H1 (cell line): Measurements from ENCODE around the gene DYNLT1. TPM values are rescaled to one million over a fixed set of nuclear protein-coding genes. Genes with fewer than 3 reads are reported as not detected.
"Not testable (repeated sequence)": the region's sequence is repeated elsewhere in the genome, so short reads cannot be mapped to it uniquely, and the experiment has no call there.

Source experiments
- CTCF ChIA-PET: fragments of 300-600 bp; sonication (Branson Sonifier 250); formaldehyde crosslinking; loops from one replicate; lab custom pipeline; 2021; ENCODE audit not compliant: partially characterized antibody; lab: Charles Lee
- POLR2A ChIA-PET: fragments of 300-600 bp; sonication (Branson Sonifier 250); formaldehyde crosslinking; loops from one replicate; lab custom pipeline; 2021; ENCODE audit warnings: inconsistent platforms; ENCODE audit not compliant: partially characterized antibody; lab: Charles Lee
- DNase-seq, 2 experiments: peaks; one replicate each; pipeline versions ENCODE4 v3.0.0 to v3.0.0-alpha.2; 2010 to 2022; ENCODE audit warnings: low spot score in 2 of 2, low read depth in 1 of 2, mixed read lengths in 1 of 2
- FAIRE-seq: peaks from 2 replicates; lab custom pipeline; 2011; peaks lifted over from hg19 to GRCh38; lab: Jason Lieb, UNC
- H2AFZ ChIP-seq: 2 replicates; pipeline ENCODE4 v1.8.1; 2012; ENCODE audit warnings: low read length, inconsistent platforms
- H2AK5ac ChIP-seq: 2 replicates; pipeline ENCODE4 v1.6.1; 2013; ENCODE audit warnings: low read depth, low read length
- H2BK120ac ChIP-seq: replicated peaks from 2 replicates; pipeline ENCODE3; 2013; ENCODE audit warnings: low read depth, low read length, inconsistent platforms
- H2BK12ac ChIP-seq: 2 replicates; pipeline ENCODE4 v1.6.1; 2013; ENCODE audit warnings: low read depth, low read length
- H2BK15ac ChIP-seq: 2 replicates; pipeline ENCODE4 v1.6.1; 2013; ENCODE audit warnings: low read length
- H2BK20ac ChIP-seq: 2 replicates; pipeline ENCODE4 v1.6.1; 2013; ENCODE audit warnings: low read length
- H2BK5ac ChIP-seq: 2 replicates; pipeline ENCODE4 v1.6.1; 2013; ENCODE audit warnings: low read depth, low read length
- H3K14ac ChIP-seq: 2 replicates; pipeline ENCODE4 v1.6.1; 2013; ENCODE audit warnings: inconsistent platforms; ENCODE audit not compliant: insufficient read length
- H3K18ac ChIP-seq: 2 replicates; pipeline ENCODE4 v1.6.1; 2013; ENCODE audit warnings: low read length; ENCODE audit errors: extremely low read depth
- H3K23ac ChIP-seq: 2 replicates; pipeline ENCODE4 v1.6.1; 2013; ENCODE audit warnings: inconsistent platforms; ENCODE audit not compliant: insufficient read length
- H3K23me2 ChIP-seq: 2 replicates; pipeline ENCODE4 v1.6.1; 2013; ENCODE audit warnings: low read depth, low read length
- H3K27ac ChIP-seq: 2 replicates; pipeline ENCODE4 v1.6.1; 2011; ENCODE audit warnings: low read depth, low read length, inconsistent platforms
- H3K27me3 ChIP-seq, 4 experiments: replicated peaks in 1 of 4; 1 replicate in 1 of 4; 2 replicates in 3 of 4; pipeline versions ENCODE4 v1.6.1 to v1.8.1; 2011 to 2013; ENCODE audit warnings: low read length in 3 of 4, mild to moderate bottlenecking in 3 of 4, inconsistent platforms in 2 of 4, mixed read lengths in 2 of 4, moderate library complexity in 1 of 4; ENCODE audit not compliant: control insufficient read depth in 3 of 4, insufficient read depth in 3 of 4; ENCODE audit errors: extremely low read depth in 1 of 4
- H3K36me3 ChIP-seq, 4 experiments: 2 replicates each; pipeline versions ENCODE4 v1.6.1 to v1.8.1; 2011 to 2013; ENCODE audit warnings: mild to moderate bottlenecking in 4 of 4, low read length in 3 of 4, moderate library complexity in 2 of 4, control low read depth in 1 of 4, inconsistent platforms in 1 of 4; ENCODE audit not compliant: insufficient read depth in 4 of 4, control insufficient read depth in 2 of 4
- H3K4ac ChIP-seq: replicated peaks from 2 replicates; pipeline ENCODE3; 2013; ENCODE audit warnings: low read length, low read depth, mixed read lengths, inconsistent platforms; ENCODE audit not compliant: insufficient read length
- H3K4me1 ChIP-seq, 4 experiments: replicated peaks in 1 of 4; 1 replicate in 1 of 4; 2 replicates in 3 of 4; pipeline versions ENCODE4 v1.6.1 to v1.8.1; 2011 to 2013; ENCODE audit warnings: low read length in 3 of 4, inconsistent platforms in 2 of 4, mixed read lengths in 1 of 4; ENCODE audit not compliant: insufficient read depth in 4 of 4, control insufficient read depth in 3 of 4
- H3K4me2 ChIP-seq, 2 experiments: 2 replicates each; pipeline versions ENCODE4 v1.6.1 to v1.8.1; 2011 to 2013; ENCODE audit warnings: low read depth in 2 of 2, low read length in 2 of 2, control low read depth in 1 of 2, inconsistent platforms in 1 of 2, mild to moderate bottlenecking in 1 of 2; ENCODE audit not compliant: insufficient read depth in 1 of 2
- H3K4me3 ChIP-seq, 4 experiments: fragments of 200-600, 300-600 bp in 1 of 4; sonication (generic), shearing (Covaris generic), sonication (Bioruptor Twin) in 1 of 4; 2 replicates each; pipeline versions ENCODE4 v1.5.1 to v1.8.1; 2011 to 2016; ENCODE audit warnings: low read length in 4 of 4, low read depth in 3 of 4, control low read depth in 2 of 4, inconsistent platforms in 2 of 4, mild to moderate bottlenecking in 2 of 4, mixed read lengths in 1 of 4, moderate library complexity in 1 of 4; ENCODE audit not compliant: insufficient read depth in 2 of 4; ENCODE audit errors: extremely low read depth in 1 of 4
- H3K56ac ChIP-seq: replicated peaks from 2 replicates; pipeline ENCODE3; 2013; ENCODE audit warnings: low read depth, mild to moderate bottlenecking, mixed read lengths, low read length, inconsistent platforms; ENCODE audit not compliant: insufficient read length
- H3K79me1 ChIP-seq: 2 replicates; pipeline ENCODE4 v1.6.1; 2013; ENCODE audit warnings: low read depth, low read length, control low read depth
- H3K79me2 ChIP-seq, 2 experiments: 2 replicates each; pipeline versions ENCODE4 v1.6.1 to v1.8.1; 2012 to 2013; ENCODE audit warnings: low read length in 2 of 2, mild to moderate bottlenecking in 2 of 2, inconsistent platforms in 1 of 2; ENCODE audit not compliant: insufficient read depth in 2 of 2, control insufficient read depth in 1 of 2
- H3K9ac ChIP-seq, 4 experiments: replicated peaks in 1 of 4; 1 replicate in 1 of 4; 2 replicates in 3 of 4; pipeline versions ENCODE4 v1.6.1 to v1.8.1; 2011 to 2013; ENCODE audit warnings: low read depth in 3 of 4, low read length in 3 of 4, control low read depth in 2 of 4, mild to moderate bottlenecking in 2 of 4, moderate library complexity in 2 of 4, inconsistent platforms in 1 of 4; ENCODE audit errors: extremely low read depth in 1 of 4
- H3K9me3 ChIP-seq, 2 experiments: 2 replicates each; pipeline versions ENCODE4 v1.6.1 to v1.8.1; 2012 to 2013; ENCODE audit warnings: mild to moderate bottlenecking in 2 of 2, moderate library complexity in 2 of 2, control low read depth in 1 of 2, inconsistent platforms in 1 of 2, low read depth in 1 of 2, low read length in 1 of 2, mixed read lengths in 1 of 2; ENCODE audit not compliant: insufficient read depth in 2 of 2
- H4K20me1 ChIP-seq, 2 experiments: replicated peaks in 1 of 2; 2 replicates each; pipeline versions ENCODE3 to v1.8.1; 2011 to 2013; ENCODE audit warnings: inconsistent platforms in 2 of 2, low read length in 2 of 2, mild to moderate bottlenecking in 1 of 2; ENCODE audit not compliant: insufficient read depth in 2 of 2, control insufficient read depth in 1 of 2
- H4K5ac ChIP-seq: 2 replicates; pipeline ENCODE4 v1.6.1; 2013; ENCODE audit warnings: low read length, low read depth, mixed read lengths, inconsistent platforms; ENCODE audit not compliant: insufficient read length
- H4K8ac ChIP-seq: 2 replicates; pipeline ENCODE4 v1.8.0; 2013; ENCODE audit warnings: mild to moderate bottlenecking, moderate library complexity, low read length, inconsistent platforms; ENCODE audit not compliant: insufficient read depth; ENCODE audit errors: extremely low read depth
- H4K91ac ChIP-seq: replicated peaks from 2 replicates; pipeline ENCODE3; 2013; ENCODE audit warnings: low read length, mixed read lengths, inconsistent platforms; ENCODE audit not compliant: insufficient read length
- WGBS, 2 experiments: shearing (Covaris generic) in 1 of 2; methylation state at CpG; one replicate each; pipeline versions ENCODE4 v1.1.6 to v1.1.7; 2013 to 2015; ENCODE audit warnings: low lambda C conversion rate in 2 of 2, mixed read lengths in 2 of 2, inconsistent platforms in 1 of 2, low coverage in 1 of 2, missing lambda C conversion rate in 1 of 2; ENCODE audit not compliant: insufficient replicate concordance in 2 of 2, insufficient coverage in 1 of 2, insufficient read length in 1 of 2; ENCODE audit errors: extremely low coverage in 1 of 2, missing lambda C conversion rate in 1 of 2; 5-methylcytosine and 5-hydroxymethylcytosine counted together
- polyA plus RNA-seq, 7 experiments: library from polyadenylated mRNA; depleted of rRNA in 3 of 7; stranded (reverse) in 5 of 7; unstranded in 2 of 7; fragments of >200 nt in 5 of 7; fragments of 200-250 nt in 2 of 7; gene quantifications; 1 replicate in 5 of 7; 2 replicates in 1 of 7; 4 replicates in 1 of 7; pipeline versions ENCODE4 v1.2.1 to v1.2.3, GENCODE V29; 2011 to 2013; ENCODE audit warnings: missing spikeins in 2 of 7, mixed read lengths in 2 of 7
- total RNA-seq: library from RNA; stranded (reverse); fragmentation: NEBNext Ultra II Directional; extraction: Animal tissue kit (Norgen Biotek cat#: 25700); gene quantifications from 2 replicates; pipeline ENCODE4 v1.2.1, GENCODE V29; 2021

The DYNLT1 gene
- total and polyA plus RNA-seq, 2 of the 8 experiments (the other 6 are each of a cell fraction or from before 2014, with no cell fraction given): 119 to 245 TPM

DNA sequence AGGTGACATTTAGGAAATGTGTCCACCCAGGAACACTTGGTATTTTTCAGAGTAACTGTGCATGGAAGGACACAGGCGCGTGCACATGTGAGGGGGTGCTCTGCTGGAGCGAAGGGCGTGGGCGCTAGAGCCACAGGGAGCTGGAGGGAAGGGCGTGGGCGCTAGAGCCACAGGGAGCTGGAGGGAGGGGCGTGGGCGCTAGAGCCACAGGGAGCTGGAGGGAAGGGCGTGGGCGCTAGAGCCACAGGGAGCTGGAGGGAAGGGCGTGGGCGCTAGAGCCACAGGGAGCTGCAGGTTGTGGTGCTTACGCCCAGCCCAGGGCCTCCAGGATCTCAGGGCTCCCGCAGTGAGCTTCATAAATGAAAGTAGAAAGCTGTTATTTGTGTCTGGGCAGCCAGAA is 38.5 kb downstream of the DYNLT1 start:
- H2BK12ac ChIP-seq, H3K27ac ChIP-seq, H3K4me1 ChIP-seq, H4K5ac ChIP-seq, H3K23me2 ChIP-seq, H3K56ac ChIP-seq, H3K4me3 ChIP-seq, H3K27me3 ChIP-seq, H3K18ac ChIP-seq, H2BK20ac ChIP-seq, H2AK5ac ChIP-seq, DNase-seq, H3K23ac ChIP-seq, H2AFZ ChIP-seq, H2BK5ac ChIP-seq, FAIRE-seq, H3K9ac ChIP-seq, H3K79me1 ChIP-seq, H4K20me1 ChIP-seq, H3K4ac ChIP-seq, H4K8ac ChIP-seq, H4K91ac ChIP-seq, H2BK15ac ChIP-seq, H3K14ac ChIP-seq, H3K9me3 ChIP-seq, H3K4me2 ChIP-seq, H2BK120ac ChIP-seq, H3K79me2 ChIP-seq: not testable (repeated sequence)
- POLR2A ChIA-PET: interaction anchor here (0.8 to 1.3 kb wide), 4 partner anchors 16 to 69 kb away, joined by 3 to 4 read pairs (median 4); no protein-coding TSS in a partner anchor
- H3K36me3 ChIP-seq: peaks cover 17 to 40% (median 29%) of the 10 kb centered on the region in 4 experiments
- CTCF ChIA-PET: interaction anchor here (0.6 to 2.5 kb wide), 28 partner anchors 9 to 527 kb away, joined by 3 to 13 read pairs (median 4); no protein-coding TSS in a partner anchor
- 98% methylated on average over 14 of the region's 15 CpGs; no CpG with 5 or more reads in 1 of the 2 experiments for WGBS, 2 experiments
